WTC11 (cell line): ENCODE measurements around the gene NDUFS1. TPM values are rescaled to one million over a fixed set of nuclear protein-coding genes. Genes with fewer than 3 reads are reported as not detected.

Experiments
- CBFB ChIP-seq: sonication (generic); formaldehyde crosslinking; IDR thresholded peaks from 2 replicates; pipeline ENCODE4 v1.8.1; 2022; ENCODE audit warnings: mild to moderate bottlenecking, low read depth, missing genetic modification reagents
- EMX1 ChIP-seq: fragments of 250-450 bp; sonication (Bioruptor Pico); IDR thresholded peaks from 2 replicates; pipeline ENCODE4 v1.8.0; 2021; ENCODE audit warnings: mild to moderate bottlenecking
- IRF2 ChIP-seq: sonication (generic); formaldehyde crosslinking; IDR thresholded peaks from 2 replicates; pipeline ENCODE4 v1.8.0; 2022; ENCODE audit warnings: low read depth, missing genetic modification reagents, borderline replicate concordance
- SMAD4 ChIP-seq: sonication (generic); formaldehyde crosslinking; IDR thresholded peaks from 2 replicates; pipeline ENCODE4 v1.8.0; 2022; ENCODE audit warnings: mild to moderate bottlenecking, missing genetic modification reagents
- total RNA-seq: library from RNA; stranded (reverse); gene quantifications from 3 replicates; pipeline ENCODE4 v1.2.3, GENCODE V29; 2021
- TF ChIP-seq, protein P1 (sequence below): sonication (generic); formaldehyde crosslinking; IDR thresholded peaks from 2 replicates; pipeline ENCODE4 v1.8.0; 2023; ENCODE audit warnings: missing genetic modification reagents
- TF ChIP-seq, protein P2 (sequence below): sonication (generic); formaldehyde crosslinking; IDR thresholded peaks from 2 replicates; pipeline ENCODE4 v1.8.1; 2023; ENCODE audit warnings: mild to moderate bottlenecking, missing genetic modification reagents
- TF ChIP-seq, protein P3 (sequence below): fragments of 250-450 bp; sonication (Bioruptor Pico); IDR thresholded peaks from 2 replicates; pipeline ENCODE4 v1.9.0; 2021; ENCODE audit warnings: mild to moderate bottlenecking
- TF ChIP-seq, protein P4 (sequence below): sonication (generic); formaldehyde crosslinking; IDR thresholded peaks from 2 replicates; pipeline ENCODE4 v1.8.0; 2023; ENCODE audit warnings: missing genetic modification reagents, mild to moderate bottlenecking, borderline replicate concordance
- TF ChIP-seq, protein P5 (sequence below): sonication (generic); formaldehyde crosslinking; IDR thresholded peaks from 2 replicates; pipeline ENCODE4 v1.8.0; 2022; ENCODE audit warnings: mild to moderate bottlenecking, missing genetic modification reagents
- TF ChIP-seq, protein P6 (sequence below): sonication (generic); formaldehyde crosslinking; IDR thresholded peaks from 2 replicates; pipeline ENCODE4 v1.8.1; 2022; ENCODE audit warnings: missing genetic modification reagents, borderline replicate concordance

NDUFS1 gene
- total RNA-seq, 1 experiment from 2014 or later, result 106 TPM

DNA sequence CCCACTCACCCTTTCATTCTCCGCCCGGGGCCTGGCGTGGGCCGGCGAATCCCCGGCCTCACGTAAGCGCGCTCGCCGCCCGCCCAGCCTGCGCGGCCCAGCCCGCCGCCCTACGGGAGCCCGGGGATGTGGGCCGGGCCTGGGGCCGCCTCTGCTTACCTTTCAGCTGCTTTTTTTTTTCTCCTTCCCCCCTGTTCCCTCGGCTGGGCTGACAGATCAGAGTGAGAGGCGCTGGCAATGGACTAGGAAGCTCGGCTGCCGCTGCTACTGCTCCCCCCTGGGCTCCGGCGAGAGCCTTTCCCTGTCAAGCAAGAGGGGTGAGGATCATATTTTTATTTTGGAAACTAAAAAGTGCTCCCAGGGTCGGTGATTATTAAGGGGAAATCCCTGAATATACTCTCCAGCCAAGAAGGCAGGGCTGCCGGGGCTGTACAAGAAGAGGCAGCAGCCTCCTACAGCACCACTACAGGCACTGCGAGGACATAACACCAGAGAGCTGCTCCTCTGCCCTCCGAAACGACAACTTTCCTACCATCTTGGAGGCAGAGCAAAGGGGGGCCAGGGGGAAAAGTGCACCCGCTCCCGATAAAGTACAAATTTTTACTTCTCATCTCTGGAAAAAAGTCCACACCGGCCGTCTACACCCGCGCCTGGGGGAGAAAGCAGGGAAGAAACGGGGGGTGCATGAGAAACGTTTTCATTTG is 73.3 kb downstream of the NDUFS1 start, which contains the start of gene INO80D (continued):
- TF ChIP-seq, protein P1, sequence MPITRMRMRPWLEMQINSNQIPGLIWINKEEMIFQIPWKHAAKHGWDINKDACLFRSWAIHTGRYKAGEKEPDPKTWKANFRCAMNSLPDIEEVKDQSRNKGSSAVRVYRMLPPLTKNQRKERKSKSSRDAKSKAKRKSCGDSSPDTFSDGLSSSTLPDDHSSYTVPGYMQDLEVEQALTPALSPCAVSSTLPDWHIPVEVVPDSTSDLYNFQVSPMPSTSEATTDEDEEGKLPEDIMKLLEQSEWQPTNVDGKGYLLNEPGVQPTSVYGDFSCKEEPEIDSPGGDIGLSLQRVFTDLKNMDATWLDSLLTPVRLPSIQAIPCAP (CRISPR knock-in tag), result 0 out of 2 replicates have a peak, but pooled peaks have one; percentile 29
- TF ChIP-seq SMAD4, result no peak
- TF ChIP-seq, protein P2, sequence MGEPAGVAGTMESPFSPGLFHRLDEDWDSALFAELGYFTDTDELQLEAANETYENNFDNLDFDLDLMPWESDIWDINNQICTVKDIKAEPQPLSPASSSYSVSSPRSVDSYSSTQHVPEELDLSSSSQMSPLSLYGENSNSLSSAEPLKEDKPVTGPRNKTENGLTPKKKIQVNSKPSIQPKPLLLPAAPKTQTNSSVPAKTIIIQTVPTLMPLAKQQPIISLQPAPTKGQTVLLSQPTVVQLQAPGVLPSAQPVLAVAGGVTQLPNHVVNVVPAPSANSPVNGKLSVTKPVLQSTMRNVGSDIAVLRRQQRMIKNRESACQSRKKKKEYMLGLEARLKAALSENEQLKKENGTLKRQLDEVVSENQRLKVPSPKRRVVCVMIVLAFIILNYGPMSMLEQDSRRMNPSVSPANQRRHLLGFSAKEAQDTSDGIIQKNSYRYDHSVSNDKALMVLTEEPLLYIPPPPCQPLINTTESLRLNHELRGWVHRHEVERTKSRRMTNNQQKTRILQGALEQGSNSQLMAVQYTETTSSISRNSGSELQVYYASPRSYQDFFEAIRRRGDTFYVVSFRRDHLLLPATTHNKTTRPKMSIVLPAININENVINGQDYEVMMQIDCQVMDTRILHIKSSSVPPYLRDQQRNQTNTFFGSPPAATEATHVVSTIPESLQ (CRISPR knock-in tag), result no peak
- TF ChIP-seq IRF2 (CRISPR knock-in tag), result no peak
- TF ChIP-seq, protein P3, sequence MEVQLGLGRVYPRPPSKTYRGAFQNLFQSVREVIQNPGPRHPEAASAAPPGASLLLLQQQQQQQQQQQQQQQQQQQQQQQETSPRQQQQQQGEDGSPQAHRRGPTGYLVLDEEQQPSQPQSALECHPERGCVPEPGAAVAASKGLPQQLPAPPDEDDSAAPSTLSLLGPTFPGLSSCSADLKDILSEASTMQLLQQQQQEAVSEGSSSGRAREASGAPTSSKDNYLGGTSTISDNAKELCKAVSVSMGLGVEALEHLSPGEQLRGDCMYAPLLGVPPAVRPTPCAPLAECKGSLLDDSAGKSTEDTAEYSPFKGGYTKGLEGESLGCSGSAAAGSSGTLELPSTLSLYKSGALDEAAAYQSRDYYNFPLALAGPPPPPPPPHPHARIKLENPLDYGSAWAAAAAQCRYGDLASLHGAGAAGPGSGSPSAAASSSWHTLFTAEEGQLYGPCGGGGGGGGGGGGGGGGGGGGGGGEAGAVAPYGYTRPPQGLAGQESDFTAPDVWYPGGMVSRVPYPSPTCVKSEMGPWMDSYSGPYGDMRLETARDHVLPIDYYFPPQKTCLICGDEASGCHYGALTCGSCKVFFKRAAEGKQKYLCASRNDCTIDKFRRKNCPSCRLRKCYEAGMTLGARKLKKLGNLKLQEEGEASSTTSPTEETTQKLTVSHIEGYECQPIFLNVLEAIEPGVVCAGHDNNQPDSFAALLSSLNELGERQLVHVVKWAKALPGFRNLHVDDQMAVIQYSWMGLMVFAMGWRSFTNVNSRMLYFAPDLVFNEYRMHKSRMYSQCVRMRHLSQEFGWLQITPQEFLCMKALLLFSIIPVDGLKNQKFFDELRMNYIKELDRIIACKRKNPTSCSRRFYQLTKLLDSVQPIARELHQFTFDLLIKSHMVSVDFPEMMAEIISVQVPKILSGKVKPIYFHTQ, result no peak
- TF ChIP-seq, protein P4, sequence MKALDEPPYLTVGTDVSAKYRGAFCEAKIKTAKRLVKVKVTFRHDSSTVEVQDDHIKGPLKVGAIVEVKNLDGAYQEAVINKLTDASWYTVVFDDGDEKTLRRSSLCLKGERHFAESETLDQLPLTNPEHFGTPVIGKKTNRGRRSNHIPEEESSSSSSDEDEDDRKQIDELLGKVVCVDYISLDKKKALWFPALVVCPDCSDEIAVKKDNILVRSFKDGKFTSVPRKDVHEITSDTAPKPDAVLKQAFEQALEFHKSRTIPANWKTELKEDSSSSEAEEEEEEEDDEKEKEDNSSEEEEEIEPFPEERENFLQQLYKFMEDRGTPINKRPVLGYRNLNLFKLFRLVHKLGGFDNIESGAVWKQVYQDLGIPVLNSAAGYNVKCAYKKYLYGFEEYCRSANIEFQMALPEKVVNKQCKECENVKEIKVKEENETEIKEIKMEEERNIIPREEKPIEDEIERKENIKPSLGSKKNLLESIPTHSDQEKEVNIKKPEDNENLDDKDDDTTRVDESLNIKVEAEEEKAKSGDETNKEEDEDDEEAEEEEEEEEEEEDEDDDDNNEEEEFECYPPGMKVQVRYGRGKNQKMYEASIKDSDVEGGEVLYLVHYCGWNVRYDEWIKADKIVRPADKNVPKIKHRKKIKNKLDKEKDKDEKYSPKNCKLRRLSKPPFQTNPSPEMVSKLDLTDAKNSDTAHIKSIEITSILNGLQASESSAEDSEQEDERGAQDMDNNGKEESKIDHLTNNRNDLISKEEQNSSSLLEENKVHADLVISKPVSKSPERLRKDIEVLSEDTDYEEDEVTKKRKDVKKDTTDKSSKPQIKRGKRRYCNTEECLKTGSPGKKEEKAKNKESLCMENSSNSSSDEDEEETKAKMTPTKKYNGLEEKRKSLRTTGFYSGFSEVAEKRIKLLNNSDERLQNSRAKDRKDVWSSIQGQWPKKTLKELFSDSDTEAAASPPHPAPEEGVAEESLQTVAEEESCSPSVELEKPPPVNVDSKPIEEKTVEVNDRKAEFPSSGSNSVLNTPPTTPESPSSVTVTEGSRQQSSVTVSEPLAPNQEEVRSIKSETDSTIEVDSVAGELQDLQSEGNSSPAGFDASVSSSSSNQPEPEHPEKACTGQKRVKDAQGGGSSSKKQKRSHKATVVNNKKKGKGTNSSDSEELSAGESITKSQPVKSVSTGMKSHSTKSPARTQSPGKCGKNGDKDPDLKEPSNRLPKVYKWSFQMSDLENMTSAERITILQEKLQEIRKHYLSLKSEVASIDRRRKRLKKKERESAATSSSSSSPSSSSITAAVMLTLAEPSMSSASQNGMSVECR, result 0 out of 2 replicates have a peak, but pooled peaks have one; percentile 13
- no peak for TF ChIP-seq EMX1 (CRISPR knock-in tag)
- TF ChIP-seq CBFB (CRISPR knock-in tag), result peak; percentile 33; the same call in 1 of the 2 replicates
- TF ChIP-seq, protein P5, sequence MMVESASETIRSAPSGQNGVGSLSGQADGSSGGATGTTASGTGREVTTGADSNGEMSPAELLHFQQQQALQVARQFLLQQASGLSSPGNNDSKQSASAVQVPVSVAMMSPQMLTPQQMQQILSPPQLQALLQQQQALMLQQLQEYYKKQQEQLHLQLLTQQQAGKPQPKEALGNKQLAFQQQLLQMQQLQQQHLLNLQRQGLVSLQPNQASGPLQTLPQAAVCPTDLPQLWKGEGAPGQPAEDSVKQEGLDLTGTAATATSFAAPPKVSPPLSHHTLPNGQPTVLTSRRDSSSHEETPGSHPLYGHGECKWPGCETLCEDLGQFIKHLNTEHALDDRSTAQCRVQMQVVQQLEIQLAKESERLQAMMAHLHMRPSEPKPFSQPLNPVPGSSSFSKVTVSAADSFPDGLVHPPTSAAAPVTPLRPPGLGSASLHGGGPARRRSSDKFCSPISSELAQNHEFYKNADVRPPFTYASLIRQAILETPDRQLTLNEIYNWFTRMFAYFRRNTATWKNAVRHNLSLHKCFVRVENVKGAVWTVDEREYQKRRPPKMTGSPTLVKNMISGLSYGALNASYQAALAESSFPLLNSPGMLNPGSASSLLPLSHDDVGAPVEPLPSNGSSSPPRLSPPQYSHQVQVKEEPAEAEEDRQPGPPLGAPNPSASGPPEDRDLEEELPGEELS, result peak; percentile 19; the same call in 1 of the 2 replicates
- TF ChIP-seq, protein P6, sequence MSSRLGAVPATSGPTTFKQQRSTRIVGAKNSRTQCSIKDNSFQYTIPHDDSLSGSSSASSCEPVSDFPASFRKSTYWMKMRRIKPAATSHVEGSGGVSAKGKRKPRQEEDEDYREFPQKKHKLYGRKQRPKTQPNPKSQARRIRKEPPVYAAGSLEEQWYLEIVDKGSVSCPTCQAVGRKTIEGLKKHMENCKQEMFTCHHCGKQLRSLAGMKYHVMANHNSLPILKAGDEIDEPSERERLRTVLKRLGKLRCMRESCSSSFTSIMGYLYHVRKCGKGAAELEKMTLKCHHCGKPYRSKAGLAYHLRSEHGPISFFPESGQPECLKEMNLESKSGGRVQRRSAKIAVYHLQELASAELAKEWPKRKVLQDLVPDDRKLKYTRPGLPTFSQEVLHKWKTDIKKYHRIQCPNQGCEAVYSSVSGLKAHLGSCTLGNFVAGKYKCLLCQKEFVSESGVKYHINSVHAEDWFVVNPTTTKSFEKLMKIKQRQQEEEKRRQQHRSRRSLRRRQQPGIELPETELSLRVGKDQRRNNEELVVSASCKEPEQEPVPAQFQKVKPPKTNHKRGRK (CRISPR knock-in tag), result no peak
